GM18498 (cell line): ENCODE measurements around the gene PMEPA1.

Source experiments
- ATAC-seq: cut with Tn5 transposase; IDR thresholded peaks from one replicate; pipeline ENCODE4 v1.9.1; 2021; ENCODE audit warnings: mild to moderate bottlenecking, moderate library complexity; ENCODE audit not compliant: unreplicated experiment

PMEPA1 gene

GRCh38 chr20:57709823-57710799, at the start of gene PMEPA1:
Gene PMEPA1, minus strand, starts transcription at chr20:57710015. Its CDS starts 433 bp downstream, at chr20:57709582.
- peak; percentile 85 for ATAC-seq

- no peak for ATAC-seq
Observed at GRCh38 chr20:57757767-57758166, 48.0 kb upstream of the PMEPA1 start.

GRCh38 chr20:57756921-57757320, 47.1 kb upstream of the PMEPA1 start:
- no peak for ATAC-seq

- no peak for ATAC-seq
Observed at GRCh38 chr20:57756213-57756612, 46.4 kb upstream of the PMEPA1 start.

- ATAC-seq, result no peak
Observed at GRCh38 chr20:57755609-57756008, 45.8 kb upstream of the PMEPA1 start.

- ATAC-seq, result no peak
Observed at GRCh38 chr20:57754190-57754589, 44.4 kb upstream of the PMEPA1 start.

GRCh38 chr20:57753332-57754164, 43.7 kb upstream of the PMEPA1 start:
- no peak for ATAC-seq

- no peak for ATAC-seq
Observed at GRCh38 chr20:57751411-57751810, 41.6 kb upstream of the PMEPA1 start.

GRCh38 chr20:57749869-57750268, 40.1 kb upstream of the PMEPA1 start:
- no peak for ATAC-seq

GRCh38 chr20:57749131-57749690, 39.4 kb upstream of the PMEPA1 start:
- ATAC-seq, result no peak

- no peak for ATAC-seq
Observed at GRCh38 chr20:57748601-57749130, 38.9 kb upstream of the PMEPA1 start.

- no peak for ATAC-seq
Observed at GRCh38 chr20:57747861-57748481, 38.2 kb upstream of the PMEPA1 start.

- ATAC-seq, result no peak
Observed at GRCh38 chr20:57746832-57747404, 37.1 kb upstream of the PMEPA1 start.

GRCh38 chr20:57746201-57746600, 36.4 kb upstream of the PMEPA1 start:
- ATAC-seq, result no peak

- no peak for ATAC-seq
Observed at GRCh38 chr20:57744206-57744605, 34.4 kb upstream of the PMEPA1 start.

- no peak for ATAC-seq
Observed at GRCh38 chr20:57743450-57744095, 33.8 kb upstream of the PMEPA1 start.

- no peak for ATAC-seq
Observed at GRCh38 chr20:57742507-57743181, 32.8 kb upstream of the PMEPA1 start.

GRCh38 chr20:57738484-57738883, 28.7 kb upstream of the PMEPA1 start:
- ATAC-seq, result no peak

GRCh38 chr20:57738053-57738452, 28.2 kb upstream of the PMEPA1 start:
- ATAC-seq, result no peak
